Endothelial cell of umbilical vein (primary cell): ENCODE data around the gene RGS8. TPM values are rescaled to one million over a fixed set of nuclear protein-coding genes. Genes with fewer than 3 reads are reported as not detected.

Experiments
- BruUV-seq: library from RNA; stranded (reverse); fragments of 400-500 nt; replicated peaks from 2 replicates; lab custom pipeline; 2021; lab: Mats Ljungman, UMichigan
- CTCF ChIA-PET: fragments of 300-600, 350-600 bp; sonication (Branson Sonifier 250); formaldehyde crosslinking; loops from one replicate; lab custom pipeline; 2021; ENCODE audit warnings: antibody characterized with exemption, inconsistent platforms; lab: Charles Lee
- POLR2A ChIA-PET: fragments of 300-600, 350-600 bp; sonication (Branson Sonifier 250); formaldehyde crosslinking; loops from one replicate; lab custom pipeline; 2021; ENCODE audit warnings: antibody characterized with exemption, inconsistent platforms; lab: Charles Lee
- DNase-seq: peaks from one replicate; pipeline ENCODE4 v3.0.0-alpha.2; 2011; ENCODE audit warnings: low read depth, low spot score
- FAIRE-seq: peaks from 2 replicates; lab custom pipeline; 2011; peaks lifted over from hg19 to GRCh38; lab: Jason Lieb, UNC
- H2AFZ ChIP-seq: 2 replicates; pipeline ENCODE4 v1.6.0; 2012; ENCODE audit warnings: low read depth, low read length, control low read depth, inconsistent platforms
- H3K27ac ChIP-seq: 2 replicates; pipeline ENCODE4 v1.5.1; 2011; ENCODE audit warnings: low read depth, mild to moderate bottlenecking, control low read depth, low read length, moderate library complexity; ENCODE audit not compliant: insufficient read depth
- H3K27me3 ChIP-seq, 2 experiments: 2 replicates each; pipeline versions ENCODE4 v1.6.0 to v1.6.1; 2011; ENCODE audit warnings: low read length in 2 of 2, mixed read lengths in 1 of 2; ENCODE audit not compliant: control insufficient read depth in 2 of 2, insufficient read depth in 2 of 2
- H3K36me3 ChIP-seq, 2 experiments: 2 replicates in 1 of 2; 3 replicates in 1 of 2; pipeline ENCODE4 v1.5.1; 2011; ENCODE audit warnings: low read length in 2 of 2, mild to moderate bottlenecking in 1 of 2, moderate library complexity in 1 of 2; ENCODE audit not compliant: control insufficient read depth in 2 of 2, insufficient read depth in 2 of 2; ENCODE audit errors: extremely low read depth in 1 of 2
- H3K4me1 ChIP-seq: 3 replicates; pipeline ENCODE4 v1.5.1; 2011; ENCODE audit warnings: mild to moderate bottlenecking, low read length; ENCODE audit not compliant: control insufficient read depth, insufficient read depth; ENCODE audit errors: extremely low read depth
- H3K4me2 ChIP-seq: 2 replicates; pipeline ENCODE4 v1.6.1; 2011; ENCODE audit warnings: low read length, control low read depth, mixed read lengths; ENCODE audit not compliant: insufficient read depth
- H3K4me3 ChIP-seq, 3 experiments: fragments of 200-600 bp in 1 of 3; sonication (generic), shearing (Covaris generic) in 1 of 3; replicated peaks in 1 of 3; 2 replicates each; pipeline ENCODE4 v1.5.1; 2011 to 2016; ENCODE audit warnings: control low read depth in 3 of 3, low read length in 3 of 3, mild to moderate bottlenecking in 2 of 3, inconsistent platforms in 1 of 3, low read depth in 1 of 3, moderate library complexity in 1 of 3; ENCODE audit not compliant: insufficient read depth in 1 of 3
- H3K79me2 ChIP-seq: 2 replicates; pipeline ENCODE4 v1.6.0; 2012; ENCODE audit warnings: low read length, inconsistent platforms; ENCODE audit not compliant: control insufficient read depth, insufficient read depth
- H3K9ac ChIP-seq: replicated peaks from 2 replicates; pipeline ENCODE3; 2011; ENCODE audit warnings: low read length, control low read depth; ENCODE audit not compliant: insufficient read depth; ENCODE audit errors: extremely low read depth
- H3K9me1 ChIP-seq: replicated peaks from 3 replicates; pipeline ENCODE4 v1.6.0; 2011; ENCODE audit warnings: mild to moderate bottlenecking, low read length; ENCODE audit not compliant: control insufficient read depth, insufficient read depth; ENCODE audit errors: extremely low read depth
- H3K9me3 ChIP-seq: replicated peaks from 2 replicates; pipeline ENCODE4 v1.5.1; 2012; ENCODE audit warnings: low read length, inconsistent platforms; ENCODE audit not compliant: control insufficient read depth, insufficient read depth
- H4K20me1 ChIP-seq: replicated peaks from 2 replicates; pipeline ENCODE3; 2011; ENCODE audit warnings: mild to moderate bottlenecking, low read length; ENCODE audit not compliant: control insufficient read depth, insufficient read depth; ENCODE audit errors: extremely low read depth
- EZH2 ChIP-seq: IDR thresholded peaks from 2 replicates; pipeline ENCODE4 v1.6.1; 2012; ENCODE audit warnings: borderline replicate concordance, low read depth, mild to moderate bottlenecking, moderate library complexity, low read length, inconsistent platforms; ENCODE audit not compliant: severe bottlenecking
- FOS ChIP-seq: IDR thresholded peaks from 2 replicates; pipeline ENCODE4 v1.6.1; 2011; ENCODE audit warnings: mild to moderate bottlenecking, low read length, moderate library complexity, borderline replicate concordance; ENCODE audit not compliant: insufficient read depth
- GATA2 ChIP-seq: IDR thresholded peaks from 2 replicates; pipeline ENCODE4 v1.7.0; 2011; ENCODE audit warnings: low read depth, mild to moderate bottlenecking, moderate library complexity, mixed read lengths, low read length; ENCODE audit not compliant: insufficient read length, insufficient read depth
- JUN ChIP-seq: IDR thresholded peaks from 2 replicates; pipeline ENCODE4 v1.6.1; 2011; ENCODE audit warnings: borderline replicate concordance, low read depth; ENCODE audit not compliant: insufficient read length, insufficient read depth
- MAX ChIP-seq: IDR thresholded peaks from 2 replicates; pipeline ENCODE4 v1.6.1; 2011; ENCODE audit not compliant: insufficient read depth, insufficient read length
- MYC ChIP-seq: IDR thresholded peaks from one replicate; pipeline ENCODE4 v1.6.1; 2011; ENCODE audit warnings: mild to moderate bottlenecking, low read depth, low read length
- POLR2A ChIP-seq: IDR thresholded peaks from 2 replicates; pipeline ENCODE4 v1.6.1; 2012; ENCODE audit warnings: low read depth, mild to moderate bottlenecking, control low read depth, low read length
- POLR2AphosphoS5 ChIP-seq: IDR thresholded peaks from 2 replicates; pipeline ENCODE4 v1.6.1; 2012; ENCODE audit warnings: low read depth, mild to moderate bottlenecking, control low read depth, low read length, moderate library complexity; ENCODE audit not compliant: insufficient read depth
- dilution Hi-C: fragments of 300-500 bp; cut with MboI; formaldehyde crosslinking; loops from one replicate; pipeline ENCODE4 v1.15.0; 2019; ENCODE audit warnings: low sequenced_read_pairs; ENCODE audit not compliant: extremely low pct_ligation_motif_present
- intact Hi-C: fragments of 100-400 bp; cut with micrococcal nuclease; formaldehyde crosslinking; loops from one replicate; pipeline ENCODE4 v1.10.0; 2022
- polyA plus RNA-seq, 4 experiments: library from polyadenylated mRNA; depleted of rRNA in 3 of 4; stranded (reverse) in 3 of 4; unstranded in 1 of 4; fragments of >200 nt; gene quantifications; 2 replicates each; pipeline versions ENCODE4 v1.2.1 to v1.2.3, GENCODE V29; 2011 to 2012; ENCODE audit warnings: missing spikeins in 1 of 4
- total RNA-seq: library from RNA; stranded (reverse); gene quantifications from 2 replicates; pipeline ENCODE4 v1.2.3, GENCODE V29; 2021
- TF ChIP-seq, protein P1 (sequence below), 2 donors: IDR thresholded peaks; 1 replicate in 1 of 2; 2 replicates in 1 of 2; pipeline ENCODE4 v1.5.1; 2011; ENCODE audit warnings: low read length in 2 of 2, mild to moderate bottlenecking in 2 of 2, moderate library complexity in 2 of 2, control low read depth in 1 of 2, inconsistent platforms in 1 of 2, low read depth in 1 of 2; ENCODE audit not compliant: insufficient read depth in 1 of 2; ENCODE audit errors: extremely low read depth in 1 of 2

The RGS8 gene
- total and polyA plus RNA-seq, 2 donors (not counting 3 experiments of a cell fraction or from before 2014, with no cell fraction given): not detected

DNA sequence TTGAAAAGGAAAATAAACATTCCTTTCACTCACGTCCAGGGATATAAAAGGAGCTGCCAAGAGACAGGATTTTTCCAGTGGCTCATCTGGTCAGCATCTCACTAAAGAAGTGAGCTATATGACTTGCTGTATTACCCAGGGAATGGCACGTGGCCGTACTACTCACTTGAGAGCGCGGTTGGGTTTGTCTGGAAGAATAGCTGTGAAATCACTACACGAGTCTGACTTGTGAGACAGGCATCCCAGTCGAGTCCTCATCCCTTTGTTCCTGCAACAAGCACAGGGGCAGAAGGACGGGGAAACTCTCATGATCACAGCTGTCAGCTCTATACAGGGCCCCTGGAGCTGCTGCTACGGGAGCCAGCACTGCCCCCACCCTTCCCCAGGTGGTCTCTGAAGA, 17.7 kb downstream of the RGS8 start:
- TF ChIP-seq JUN (no peak), POLR2AphosphoS5 (no peak), POLR2A (no peak), MAX (no peak)
- no peak overlapping the region for H3K4me3 ChIP-seq
- no TSS peak for BruUV-seq
- H3K27ac ChIP-seq: no peak overlapping the region
- H3K9ac ChIP-seq: no peak overlapping the region
- DNase-seq: no peak
- no peak overlapping the region for H3K4me2 ChIP-seq
- CTCF ChIA-PET: interaction anchor here (1.0 to 1.4 kb wide), 3 partner anchors 66 to 115 kb away, joined by 3 to 4 read pairs (median 3); no protein-coding TSS in a partner anchor
- H3K9me1 ChIP-seq: no peaks in the 10 kb centered on the region
- H3K36me3 ChIP-seq: no peaks in the 10 kb centered on the region
- no peaks in the 10 kb centered on the region for H4K20me1 ChIP-seq
- no peaks in the 10 kb centered on the region for H3K4me1 ChIP-seq
- peaks cover 0 to 1% of the 10 kb centered on the region in 2 experiments for H3K27me3 ChIP-seq
- no peaks in the 10 kb centered on the region for H3K79me2 ChIP-seq
- H3K9me3 ChIP-seq: no peaks in the 10 kb centered on the region
- dilution Hi-C loops (no loop called here), intact Hi-C loops (no loop called here)
- H2AFZ ChIP-seq: no peak overlapping the region
- POLR2A ChIA-PET: no interaction called here
- FAIRE-seq: no peak

GRCh38 chr1:182664296-182664695, 20.1 kb downstream of the RGS8 start:
- no TSS peak for BruUV-seq
- FAIRE-seq (no peak), DNase-seq (no peak)
- no peak overlapping the region for H3K27ac ChIP-seq
- H3K27me3 ChIP-seq: peaks cover 0 to 4% of the 10 kb centered on the region in 2 experiments
- H3K4me3 ChIP-seq: no peak overlapping the region
- no peaks in the 10 kb centered on the region for H4K20me1 ChIP-seq
- H3K9me1 ChIP-seq: no peaks in the 10 kb centered on the region
- dilution Hi-C loops: no loop called here
- TF ChIP-seq POLR2AphosphoS5: no peak
- TF ChIP-seq JUN: no peak
- TF ChIP-seq POLR2A: no peak
- TF ChIP-seq MAX: no peak
- TF ChIP-seq GATA2: no peak
- no peak for TF ChIP-seq EZH2
- TF ChIP-seq, protein P1, sequence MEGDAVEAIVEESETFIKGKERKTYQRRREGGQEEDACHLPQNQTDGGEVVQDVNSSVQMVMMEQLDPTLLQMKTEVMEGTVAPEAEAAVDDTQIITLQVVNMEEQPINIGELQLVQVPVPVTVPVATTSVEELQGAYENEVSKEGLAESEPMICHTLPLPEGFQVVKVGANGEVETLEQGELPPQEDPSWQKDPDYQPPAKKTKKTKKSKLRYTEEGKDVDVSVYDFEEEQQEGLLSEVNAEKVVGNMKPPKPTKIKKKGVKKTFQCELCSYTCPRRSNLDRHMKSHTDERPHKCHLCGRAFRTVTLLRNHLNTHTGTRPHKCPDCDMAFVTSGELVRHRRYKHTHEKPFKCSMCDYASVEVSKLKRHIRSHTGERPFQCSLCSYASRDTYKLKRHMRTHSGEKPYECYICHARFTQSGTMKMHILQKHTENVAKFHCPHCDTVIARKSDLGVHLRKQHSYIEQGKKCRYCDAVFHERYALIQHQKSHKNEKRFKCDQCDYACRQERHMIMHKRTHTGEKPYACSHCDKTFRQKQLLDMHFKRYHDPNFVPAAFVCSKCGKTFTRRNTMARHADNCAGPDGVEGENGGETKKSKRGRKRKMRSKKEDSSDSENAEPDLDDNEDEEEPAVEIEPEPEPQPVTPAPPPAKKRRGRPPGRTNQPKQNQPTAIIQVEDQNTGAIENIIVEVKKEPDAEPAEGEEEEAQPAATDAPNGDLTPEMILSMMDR (IDR thresholded peaks at IDR 0.05; ENCODE audit: extremely low read depth in 1 of 2, insufficient read depth in 1 of 2, low read depth in 1 of 2, low read length in 2 of 2): no peak
- no peak for TF ChIP-seq MYC
- TF ChIP-seq FOS: no peak
- ChIA-PET POLR2A (no interaction called here), CTCF (interaction anchor here (1.2 kb wide), 1 partner anchor 39 kb away, joined by 4 read pairs; no protein-coding TSS in a partner anchor)
- intact Hi-C loops: no loop called here
- no peaks in the 10 kb centered on the region for H3K9me3 ChIP-seq
- no peak overlapping the region for H3K4me2 ChIP-seq
- H2AFZ ChIP-seq: no peak overlapping the region
- H3K4me1 ChIP-seq: no peaks in the 10 kb centered on the region
- H3K9ac ChIP-seq: no peak overlapping the region
- H3K36me3 ChIP-seq: no peaks in the 10 kb centered on the region
- no peaks in the 10 kb centered on the region for H3K79me2 ChIP-seq
